GM21528 (cell line): Measurements from ENCODE around the gene ATP2C2.
"Not testable (repeated sequence)": the region's sequence is repeated elsewhere in the genome, so short reads cannot be mapped to it uniquely, and the experiment has no call there.

ENCODE experiments used
- ATAC-seq: cut with Tn5 transposase; IDR thresholded peaks from one replicate; pipeline ENCODE4 v1.9.1; 2021; ENCODE audit warnings: mild to moderate bottlenecking, moderate library complexity; ENCODE audit not compliant: unreplicated experiment, low FRiP score

ATP2C2 gene

DNA sequence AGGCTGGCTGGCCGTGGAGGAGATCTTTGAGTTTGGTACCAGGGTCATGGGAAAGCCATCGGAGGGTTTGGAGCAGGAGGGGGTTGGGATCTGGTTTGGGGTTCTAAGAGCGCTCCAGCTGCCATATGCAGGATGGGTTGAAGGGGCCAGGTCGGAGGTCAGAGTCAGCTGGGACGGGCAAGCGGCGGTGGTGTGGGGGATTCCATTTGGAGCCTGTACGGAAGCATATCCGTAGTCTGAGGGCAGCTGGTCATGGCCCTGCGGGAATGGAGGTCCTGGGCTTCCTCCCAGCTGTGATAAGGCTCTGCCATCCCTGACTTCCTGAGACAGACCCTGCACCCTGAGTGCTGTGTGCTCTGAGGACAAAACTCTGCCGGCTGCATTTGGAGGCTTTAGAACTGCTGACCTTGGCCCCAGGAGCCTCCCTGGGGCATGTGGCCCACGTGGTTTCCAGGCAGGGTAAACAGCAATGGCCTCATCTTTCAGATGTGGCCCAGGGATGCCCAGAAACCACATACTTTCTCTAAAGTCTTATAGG is 46.5 kb downstream of the ATP2C2 start:
- no peak for ATAC-seq

- no peak for ATAC-seq
These were observed 48.3 kb downstream of the ATP2C2 start for GRCh38 chr16:84416407-84417321.

- no peak for ATAC-seq
These were observed 49.9 kb downstream of the ATP2C2 start for GRCh38 chr16:84418056-84418849.

DNA sequence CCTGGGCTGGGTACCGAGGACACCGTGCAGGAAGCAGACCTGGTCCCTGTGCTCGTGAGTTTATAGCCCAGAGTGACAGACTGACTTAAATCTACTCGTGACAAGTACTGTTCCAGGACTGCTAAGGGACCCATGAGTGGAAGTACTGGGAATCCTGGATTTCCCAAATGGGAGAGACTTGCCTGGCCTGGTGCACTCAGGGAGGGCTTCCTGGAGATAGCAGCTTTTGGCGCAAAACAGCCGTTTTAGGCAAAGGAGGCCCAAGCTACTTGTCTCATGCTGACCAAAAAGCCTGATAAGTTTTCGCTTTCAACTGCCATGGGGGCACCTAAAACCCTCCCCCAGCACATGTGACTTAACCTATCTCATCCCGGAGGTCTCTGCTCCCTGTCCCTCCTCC is 51.4 kb downstream of the ATP2C2 start:
- ATAC-seq, result no peak

GRCh38 chr16:84420556-84420955 is 52.2 kb downstream of the ATP2C2 start:
- not testable (repeated sequence) for ATAC-seq

DNA sequence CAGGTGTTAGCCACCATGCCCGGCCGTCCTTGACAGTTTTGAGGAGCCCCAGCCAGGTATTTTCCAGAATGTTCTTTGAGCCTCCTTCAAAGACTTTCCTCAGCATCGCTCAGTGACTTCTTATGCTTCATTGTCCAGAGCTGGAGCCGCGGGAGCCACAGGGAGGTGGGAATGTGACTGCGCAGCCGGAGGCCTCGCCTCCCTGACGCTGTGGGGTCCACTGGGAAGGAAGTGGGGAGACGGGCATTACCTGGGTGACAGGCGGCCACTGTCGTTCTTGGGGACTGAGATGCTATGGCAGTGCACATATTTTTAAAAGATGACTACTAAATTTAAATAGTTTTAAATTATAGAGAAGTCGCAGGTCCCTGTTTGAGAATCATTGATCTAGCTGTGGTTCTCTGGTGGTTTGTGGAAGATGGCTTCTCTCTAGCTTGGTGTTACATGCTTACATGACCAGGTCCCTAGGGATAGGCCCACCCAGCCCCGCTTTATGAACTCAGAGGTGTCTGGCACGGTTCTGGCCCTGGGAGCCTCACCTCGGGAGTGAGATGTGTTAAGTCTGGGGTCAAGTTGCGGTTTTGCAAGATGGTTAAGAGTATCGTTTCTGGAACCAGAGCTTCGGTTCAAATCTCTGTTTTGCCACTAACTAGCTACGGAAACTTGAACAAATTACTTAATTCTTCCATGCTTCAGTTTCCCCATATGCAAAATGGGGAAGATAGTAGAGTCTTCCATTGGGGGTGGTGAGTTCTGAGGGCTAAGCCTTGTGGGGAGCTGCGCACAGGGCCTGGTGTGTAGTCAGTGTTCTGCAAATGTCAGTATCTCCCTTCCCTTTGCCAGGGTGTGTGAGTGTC is 53.0 kb downstream of the ATP2C2 start:
- no peak for ATAC-seq

DNA sequence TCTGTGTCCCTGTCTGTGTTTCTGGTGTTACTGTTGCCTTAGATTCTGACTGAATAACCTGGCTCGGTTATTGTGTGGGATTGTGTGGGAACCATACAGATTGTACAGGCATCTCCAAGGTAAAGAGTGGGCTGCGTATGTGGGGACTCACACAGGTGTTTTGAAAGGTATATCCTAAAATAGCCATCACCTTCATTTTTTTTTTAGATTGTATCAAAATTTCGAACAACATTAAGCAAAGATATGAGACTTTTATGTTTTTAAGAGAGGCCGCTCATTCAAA is 53.5 kb downstream of the ATP2C2 start:
- no peak for ATAC-seq

DNA sequence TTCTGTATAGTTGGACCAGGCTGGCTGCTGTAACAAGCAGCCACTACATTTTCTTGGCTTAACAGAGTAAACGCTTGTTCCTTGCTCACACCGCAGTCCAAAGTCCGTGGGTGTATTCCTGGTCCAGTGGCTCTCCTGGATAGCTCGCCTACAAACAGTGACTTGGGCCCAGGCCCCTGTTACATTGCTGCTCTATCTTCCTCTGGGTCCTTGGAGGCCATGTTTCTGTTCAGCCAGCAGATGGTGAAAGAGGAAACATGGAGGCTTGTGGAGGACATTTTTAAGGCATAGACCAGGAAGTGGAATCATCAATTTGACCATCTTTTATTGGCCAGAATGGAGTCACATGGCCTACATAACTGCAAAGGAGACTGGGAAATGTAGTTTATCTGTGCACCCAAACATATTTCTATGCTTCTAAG is 55.1 kb downstream of the ATP2C2 start:
- ATAC-seq, result no peak

GRCh38 chr16:84425696-84426095 is 57.4 kb downstream of the ATP2C2 start:
- ATAC-seq, result no peak

- no peak for ATAC-seq
These were observed 58.5 kb downstream of the ATP2C2 start for GRCh38 chr16:84426804-84427203.

GRCh38 chr16:84427553-84427952 is 59.2 kb downstream of the ATP2C2 start:
- no peak for ATAC-seq

DNA sequence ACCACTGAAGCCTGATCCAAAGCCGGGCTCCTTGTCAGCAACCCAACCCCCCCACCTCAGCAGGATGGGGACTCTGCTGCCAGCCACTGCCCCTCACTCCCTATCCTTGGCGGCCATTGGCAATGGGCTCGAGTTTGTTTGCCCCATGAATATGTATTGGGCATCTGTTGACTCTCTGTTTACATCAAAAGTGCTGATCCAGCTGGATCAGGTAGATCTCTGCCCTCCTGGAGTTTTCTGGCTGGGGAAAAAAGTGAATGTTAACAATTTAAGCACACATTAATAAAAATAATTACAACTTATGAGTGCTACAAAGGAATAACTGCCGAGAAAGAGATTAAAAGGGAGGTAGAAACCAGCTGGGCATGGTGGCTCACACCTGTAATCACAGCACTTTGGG is 62.5 kb downstream of the ATP2C2 start:
- no peak for ATAC-seq

DNA sequence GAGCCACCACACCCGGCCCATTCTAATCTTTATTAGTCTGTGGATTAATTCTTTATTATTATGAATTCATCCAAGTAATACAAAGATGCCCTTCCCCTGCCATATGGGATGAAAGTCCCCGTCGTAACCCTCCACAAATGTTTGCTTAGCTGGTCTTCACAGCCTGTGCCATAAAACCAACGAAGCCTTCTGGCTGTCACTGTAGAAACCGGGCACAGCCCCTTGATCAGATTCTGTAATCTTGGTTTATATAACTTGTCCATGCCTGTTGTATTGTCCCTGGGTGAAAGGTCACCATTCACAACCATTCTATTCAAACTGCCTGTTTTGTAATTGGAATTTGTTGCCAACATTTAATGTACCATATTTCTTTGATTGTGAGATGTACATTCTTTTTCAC is 66.5 kb downstream of the ATP2C2 start:
- ATAC-seq, result no peak

DNA sequence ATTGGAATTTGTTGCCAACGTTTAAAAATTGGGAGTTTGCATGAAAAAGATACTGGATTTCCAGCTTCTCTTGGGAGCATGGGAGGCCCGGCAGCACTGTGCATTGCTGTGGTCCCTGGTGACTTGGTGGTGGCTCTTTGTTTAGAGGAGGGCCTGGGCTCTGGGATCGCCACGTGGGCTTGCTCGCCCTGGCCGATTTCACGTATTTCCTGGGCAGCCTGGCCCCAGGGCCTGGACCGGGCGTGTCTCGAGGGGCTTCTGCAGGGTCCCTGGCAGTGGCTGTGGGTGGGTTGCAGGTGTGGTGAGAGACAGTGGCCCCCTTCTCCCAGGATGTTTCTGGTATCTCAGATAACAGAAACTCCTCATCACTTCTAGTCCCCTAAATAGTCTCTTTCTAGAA is 67.9 kb downstream of the ATP2C2 start:
- ATAC-seq, result no peak

DNA sequence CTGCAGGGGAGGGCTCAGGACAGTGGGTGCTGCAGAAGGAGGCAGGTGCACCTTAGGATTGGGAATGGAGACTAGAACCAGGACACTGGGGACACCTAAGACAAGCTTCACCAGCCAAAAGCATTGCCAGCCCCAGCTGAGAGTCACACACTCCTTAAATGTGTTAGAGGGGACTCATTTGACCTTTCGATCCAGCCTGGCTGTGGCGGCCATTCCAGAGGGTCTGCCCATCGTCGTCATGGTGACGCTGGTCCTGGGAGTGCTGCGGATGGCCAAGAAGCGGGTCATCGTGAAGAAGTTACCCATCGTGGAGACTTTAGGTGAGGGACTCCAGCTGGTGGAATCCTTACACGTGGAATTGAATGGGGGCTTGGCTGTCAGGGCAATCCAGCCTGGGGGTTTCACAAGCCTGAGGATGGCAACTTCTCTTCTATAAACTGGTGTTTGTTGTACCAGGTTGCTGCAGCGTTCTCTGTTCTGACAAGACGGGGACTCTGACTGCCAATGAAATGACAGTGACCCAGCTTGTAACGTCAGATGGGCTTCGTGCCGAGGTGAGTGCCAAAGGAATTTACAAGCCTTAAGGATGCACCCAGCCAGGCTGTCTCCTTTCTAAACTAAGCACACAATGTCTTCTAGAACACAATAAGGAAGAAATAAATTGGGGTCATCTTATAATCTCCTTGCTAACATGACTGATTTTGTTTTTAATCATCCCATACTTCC is 70.8 kb downstream of the ATP2C2 start:
- no peak for ATAC-seq

- no peak for ATAC-seq
These were observed 74.2 kb downstream of the ATP2C2 start for GRCh38 chr16:84442416-84443145.

DNA sequence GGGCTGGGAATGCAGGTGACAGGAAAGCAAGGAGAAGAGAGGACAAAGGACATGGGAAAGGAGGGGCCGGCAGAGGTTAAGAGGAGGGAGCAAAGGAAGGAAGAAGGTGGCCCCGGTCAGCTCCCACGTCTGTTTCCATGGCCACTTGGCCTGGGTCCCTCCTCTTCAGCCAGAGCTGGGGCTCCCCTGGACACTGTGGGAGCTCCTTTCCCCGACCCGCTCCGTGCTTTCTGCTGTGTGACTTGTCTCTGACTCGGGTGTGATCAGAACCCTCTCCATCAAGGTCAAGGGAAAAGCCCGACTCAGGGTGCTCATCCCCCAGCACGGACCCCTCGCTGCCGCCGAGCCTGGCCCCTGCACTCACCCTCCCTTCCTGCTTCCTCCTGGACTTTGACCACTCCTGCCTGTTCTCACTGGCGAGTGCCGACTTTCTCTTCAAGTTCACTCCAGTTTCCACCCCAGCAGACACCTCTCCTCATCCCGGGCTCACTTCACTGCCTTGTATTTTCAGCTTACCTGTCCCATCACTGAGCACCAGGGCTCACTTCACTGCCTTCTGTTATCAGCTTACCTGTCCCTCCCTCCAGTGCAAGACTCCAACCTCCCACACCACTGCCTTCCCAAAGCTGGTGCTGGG is 74.9 kb downstream of the ATP2C2 start:
- ATAC-seq, result no peak

GRCh38 chr16:84444476-84444875 is 76.1 kb downstream of the ATP2C2 start:
- no peak for ATAC-seq

GRCh38 chr16:84446084-84446483 is 77.7 kb downstream of the ATP2C2 start:
- ATAC-seq, result no peak
